Transverse colon (tissue), 3 donors: Measurements from ENCODE around the gene ARPIN.

Source experiments
- CTCF ChIP-seq, 5 experiments: fragments of 200-600 bp in 3 of 5; fragments of 450-650 bp in 2 of 5; sonication (generic) in 3 of 5; IDR thresholded peaks; 1 replicate in 2 of 5; 2 replicates in 3 of 5; pipeline ENCODE4 v1.5.1; 2016 to 2017; ENCODE audit warnings: antibody characterized with exemption in 5 of 5, inconsistent platforms in 3 of 5, mild to moderate bottlenecking in 2 of 5, moderate library complexity in 1 of 5
- POLR2A ChIP-seq: fragments of 450-650 bp; IDR thresholded peaks from one replicate; pipeline ENCODE4 v1.6.1; 2016; ENCODE audit warnings: antibody characterized with exemption, mild to moderate bottlenecking, moderate library complexity

GRCh38 chr15:89874926-89875564 lies 37.7 kb downstream of the ARPIN start:
- TF ChIP-seq POLR2A, result no peak
- peak; percentile 91 to 98 (median 92) for TF ChIP-seq CTCF (IDR thresholded peaks at IDR 0.05)
